SK-N-SH (cell line): ENCODE results near the gene PLA2G4B. TPM values are rescaled to one million over a fixed set of nuclear protein-coding genes. Genes with fewer than 3 reads are reported as not detected.

ENCODE experiments used
- CTCF ChIA-PET: fragments of 300-600, 350-600 bp; formaldehyde crosslinking; extraction: SDS; loops from one replicate; lab custom pipeline; 2021; lab: Yijun Ruan, JAX
- POLR2A ChIA-PET: fragments of 350-600 bp; sonication (Branson Sonifier 250); formaldehyde crosslinking; extraction: SDS; loops from one replicate; lab custom pipeline; 2020; ENCODE audit warnings: antibody characterized with exemption, inconsistent platforms; lab: Yijun Ruan, JAX
- DNase-seq: peaks from one replicate; pipeline ENCODE4 v3.0.0; 2012
- H2AFZ ChIP-seq: fragments of 200-600 bp; sonication (generic); 2 replicates; pipeline ENCODE4 v1.8.1; 2016; ENCODE audit warnings: antibody characterized with exemption, mild to moderate bottlenecking, low read depth
- H3F3A ChIP-seq: fragments of 200-600 bp; sonication (generic); replicated peaks from 2 replicates; pipeline ENCODE3; 2016; ENCODE audit warnings: antibody characterized with exemption, mild to moderate bottlenecking; ENCODE audit not compliant: insufficient read depth
- H3K27ac ChIP-seq, 2 experiments: fragments of 200-500 bp in 1 of 2; fragments of 200-600 bp in 1 of 2; sonication (Bioruptor generic) in 1 of 2; sonication (generic), shearing (Covaris generic) in 1 of 2; 2 replicates each; pipeline versions ENCODE4 v1.5.1 to v1.6.1; 2014 to 2016; ENCODE audit warnings: low read depth in 2 of 2, inconsistent platforms in 1 of 2, low read length in 1 of 2, mild to moderate bottlenecking in 1 of 2, mixed read lengths in 1 of 2
- H3K27me3 ChIP-seq: fragments of 200-600 bp; sonication (generic), shearing (Covaris generic); 2 replicates; pipeline ENCODE4 v1.6.1; 2016; ENCODE audit warnings: mixed run types; ENCODE audit not compliant: insufficient read depth
- H3K36me3 ChIP-seq, 2 experiments: fragments of 200-500 bp in 1 of 2; fragments of 200-600 bp in 1 of 2; sonication (Bioruptor generic) in 1 of 2; sonication (generic) in 1 of 2; replicated peaks in 1 of 2; 2 replicates each; pipeline versions ENCODE3 to v1.5.1; 2014 to 2016; ENCODE audit warnings: low read length in 1 of 2, mild to moderate bottlenecking in 1 of 2; ENCODE audit not compliant: insufficient read depth in 2 of 2, control insufficient read depth in 1 of 2
- H3K4me1 ChIP-seq, 2 experiments: fragments of 200-500 bp in 1 of 2; fragments of 200-600 bp in 1 of 2; sonication (Bioruptor generic) in 1 of 2; sonication (generic), shearing (Covaris generic) in 1 of 2; 2 replicates each; pipeline versions ENCODE4 v1.5.1 to v1.6.1; 2014 to 2016; ENCODE audit warnings: low read depth in 1 of 2, low read length in 1 of 2, mixed run types in 1 of 2; ENCODE audit not compliant: insufficient read depth in 2 of 2, control insufficient read depth in 1 of 2
- H3K4me2 ChIP-seq: fragments of 200-600 bp; sonication (generic), shearing (Covaris generic); 2 replicates; pipeline ENCODE4 v1.6.1; 2017; ENCODE audit warnings: mixed run types
- H3K4me3 ChIP-seq, 2 experiments: fragments of 200-500 bp in 1 of 2; fragments of 200-600 bp in 1 of 2; sonication (Bioruptor generic) in 1 of 2; sonication (generic), shearing (Covaris generic) in 1 of 2; 2 replicates each; pipeline versions ENCODE4 v1.5.1 to v1.8.1; 2014 to 2016; ENCODE audit warnings: low read depth in 2 of 2, inconsistent platforms in 1 of 2, low read length in 1 of 2, mild to moderate bottlenecking in 1 of 2, mixed read lengths in 1 of 2, moderate library complexity in 1 of 2
- H3K79me2 ChIP-seq: fragments of 200-600 bp; sonication (generic); 2 replicates; pipeline ENCODE4 v1.8.1; 2017; ENCODE audit warnings: mild to moderate bottlenecking; ENCODE audit not compliant: insufficient read depth
- H3K9ac ChIP-seq: fragments of 200-600 bp; sonication (generic); 2 replicates; pipeline ENCODE4 v1.6.1; 2017; ENCODE audit warnings: mixed run types
- H3K9me2 ChIP-seq: fragments of 200-600 bp; sonication (generic); 2 replicates; pipeline ENCODE4 v1.6.1; 2017; ENCODE audit warnings: mixed run types
- H3K9me3 ChIP-seq: fragments of 200-600 bp; sonication (generic); 2 replicates; pipeline ENCODE4 v1.6.1; 2017; ENCODE audit warnings: mixed run types, mild to moderate bottlenecking, moderate library complexity
- H4K20me1 ChIP-seq: fragments of 200-600 bp; sonication (generic); 2 replicates; pipeline ENCODE4 v1.6.1; 2017; ENCODE audit warnings: mild to moderate bottlenecking, mixed run types; ENCODE audit not compliant: insufficient read depth
- ELF1 ChIP-seq: IDR thresholded peaks from 2 replicates; pipeline ENCODE4 v1.4.0; 2012
- EP300 ChIP-seq, 2 experiments: IDR thresholded peaks; 2 replicates each; pipeline versions ENCODE4 v1.4.0 to v1.6.1; 2012; ENCODE audit warnings: borderline replicate concordance in 1 of 2, low read depth in 1 of 2, low read length in 1 of 2
- EZH2phosphoT487 ChIP-seq: fragments of 200-600 bp; sonication (generic); IDR thresholded peaks from 2 replicates; pipeline ENCODE4 v1.6.1; 2017; ENCODE audit warnings: low read depth, mixed run types, mild to moderate bottlenecking, antibody characterized with exemption, moderate library complexity, borderline replicate concordance
- FOSL2 ChIP-seq: IDR thresholded peaks from 2 replicates; pipeline ENCODE4 v1.4.0; 2012; ENCODE audit warnings: low read depth, mild to moderate bottlenecking, moderate library complexity, borderline replicate concordance
- FOXM1 ChIP-seq: IDR thresholded peaks from 2 replicates; pipeline ENCODE4 v1.4.0; 2012; ENCODE audit warnings: low read depth, mild to moderate bottlenecking
- GABPA ChIP-seq: IDR thresholded peaks from 2 replicates; pipeline ENCODE4 v1.4.0; 2012; ENCODE audit warnings: low read depth, mild to moderate bottlenecking
- GATA2 ChIP-seq: sonication (generic); formaldehyde crosslinking; IDR thresholded peaks from 2 replicates; pipeline ENCODE4 v1.5.0; 2020; ENCODE audit warnings: mild to moderate bottlenecking, missing genetic modification reagents
- MAX ChIP-seq: IDR thresholded peaks from 2 replicates; pipeline ENCODE4 v1.4.0; 2012; ENCODE audit warnings: low read depth
- NRF1 ChIP-seq: IDR thresholded peaks from 2 replicates; pipeline ENCODE4 v1.6.1; 2012; ENCODE audit warnings: low read depth, mild to moderate bottlenecking, low read length
- PBX3 ChIP-seq: IDR thresholded peaks from 2 replicates; pipeline ENCODE4; 2012
- RCOR1 ChIP-seq: fragments of 150-350 bp; IDR thresholded peaks from 2 replicates; pipeline ENCODE4 v1.6.1; 2017; ENCODE audit warnings: antibody characterized with exemption, low read length
- RFX5 ChIP-seq: IDR thresholded peaks from 2 replicates; pipeline ENCODE4 v1.6.1; 2012; ENCODE audit warnings: mild to moderate bottlenecking, improper control_type of control experiment, low read length
- RXRA ChIP-seq: IDR thresholded peaks from 2 replicates; pipeline ENCODE4 v1.4.0; 2012; ENCODE audit warnings: low read depth, mild to moderate bottlenecking, borderline replicate concordance
- SIN3A ChIP-seq: IDR thresholded peaks from 2 replicates; pipeline ENCODE4 v1.6.1; 2012; ENCODE audit warnings: low read depth, mild to moderate bottlenecking, low read length, moderate library complexity, borderline replicate concordance
- TAF1 ChIP-seq: IDR thresholded peaks from 2 replicates; pipeline ENCODE4 v1.6.1; 2012; ENCODE audit warnings: low read depth, mild to moderate bottlenecking, low read length, moderate library complexity, borderline replicate concordance
- TEAD4 ChIP-seq: IDR thresholded peaks from 2 replicates; pipeline ENCODE4 v1.4.0; 2012; ENCODE audit warnings: mild to moderate bottlenecking, borderline replicate concordance; ENCODE audit not compliant: insufficient read depth
- USF1 ChIP-seq: IDR thresholded peaks from 2 replicates; pipeline ENCODE4 v1.4.0; 2012; ENCODE audit warnings: low read depth, borderline replicate concordance
- USF2 ChIP-seq: fragments of 150-350 bp; IDR thresholded peaks from 2 replicates; pipeline ENCODE4 v1.6.1; 2017; ENCODE audit warnings: antibody characterized with exemption, low read length, low read depth, borderline replicate concordance
- ZBTB33 ChIP-seq: IDR thresholded peaks from 2 replicates; pipeline ENCODE4 v1.4.0; 2012; ENCODE audit warnings: low read depth, borderline replicate concordance
- WGBS: methylation state at CpG from one replicate; pipeline ENCODE4 v1.1.6; 2017; ENCODE audit warnings: low lambda C conversion rate; 5-methylcytosine and 5-hydroxymethylcytosine counted together
- polyA plus RNA-seq, 3 experiments: library from polyadenylated mRNA; depleted of rRNA; stranded (reverse); fragments of >200 nt; gene quantifications; 2 replicates each; pipeline ENCODE4 v1.2.3, GENCODE V29; 2012

Gene PLA2G4B
- polyA plus RNA-seq, 1 of the 3 experiments (the other 2 are of a cell fraction) = 5.3 TPM

- H3K36me3 ChIP-seq = peaks cover 0 to 72% of the 10 kb centered on the region in 2 experiments
- H3K9me2 ChIP-seq = no peaks in the 10 kb centered on the region
- no peaks in the 10 kb centered on the region for H3K27me3 ChIP-seq
- no peaks in the 10 kb centered on the region for H3K4me1 ChIP-seq
- H3K4me3 ChIP-seq = no peak overlapping the region
- H4K20me1 ChIP-seq = no peaks in the 10 kb centered on the region
- TF ChIP-seq ZBTB33 (no peak), RXRA (no peak)
- ChIA-PET CTCF (interaction anchor here (1.7 to 4.3 kb wide), 2 partner anchors 87 to 214 kb away, joined by 5 to 17 read pairs; no protein-coding TSS in a partner anchor), POLR2A (no interaction called here)
- no peaks in the 10 kb centered on the region for H3F3A ChIP-seq
- H2AFZ ChIP-seq = no peak overlapping the region
- no peaks in the 10 kb centered on the region for H3K9me3 ChIP-seq
- no peak overlapping the region for H3K27ac ChIP-seq
- no peak for DNase-seq
- no peak overlapping the region for H3K4me2 ChIP-seq
- no peaks in the 10 kb centered on the region for H3K79me2 ChIP-seq
- WGBS = 96% methylated on average over 8 of the region's 14 CpGs
- no peak overlapping the region for H3K9ac ChIP-seq
Measured at GRCh38 chr15:41817327-41817726, 21.3 kb upstream of the PLA2G4B start.

GRCh38 chr15:41817781-41818180 is 20.9 kb upstream of the PLA2G4B start:
- WGBS = 90% methylated on average over 6 of the region's 6 CpGs
- H2AFZ ChIP-seq = no peak overlapping the region
- no peaks in the 10 kb centered on the region for H3K4me1 ChIP-seq
- H3K4me3 ChIP-seq = no peak overlapping the region
- H3K27me3 ChIP-seq = no peaks in the 10 kb centered on the region
- DNase-seq = no peak
- no peak overlapping the region for H3K9ac ChIP-seq
- H3K36me3 ChIP-seq = peaks cover 0 to 71% of the 10 kb centered on the region in 2 experiments
- no peaks in the 10 kb centered on the region for H4K20me1 ChIP-seq
- H3K79me2 ChIP-seq = no peaks in the 10 kb centered on the region
- ChIA-PET POLR2A (no interaction called here), CTCF (interaction anchor here (1.1 to 4.3 kb wide), 3 partner anchors 45 to 214 kb away, joined by 3 to 17 read pairs (median 5); no protein-coding TSS in a partner anchor)
- no peaks in the 10 kb centered on the region for H3K9me2 ChIP-seq
- no peaks in the 10 kb centered on the region for H3F3A ChIP-seq
- TF ChIP-seq GABPA (no peak), TEAD4 (no peak), RCOR1 (no peak), RFX5 (no peak), NRF1 (no peak), TAF1 (no peak), PBX3 (no peak), FOSL2 (no peak), USF1 (no peak), FOXM1 (no peak), EZH2phosphoT487 (no peak), USF2 (no peak), ELF1 (no peak), MAX (no peak), ZBTB33 (no peak), EP300 (IDR thresholded peaks at IDR 0.05; ENCODE audit: borderline replicate concordance in 1 of 2, low read depth in 1 of 2, low read length in 1 of 2) (no peak), GATA2 (CRISPR knock-in tag) (no peak), SIN3A (no peak), RXRA (no peak)
- no peak overlapping the region for H3K4me2 ChIP-seq
- H3K27ac ChIP-seq = no peak overlapping the region
- no peaks in the 10 kb centered on the region for H3K9me3 ChIP-seq
